Progenitor cell of endocrine pancreas (in vitro differentiated cells): ENCODE measurements around the gene AMELX. TPM values are rescaled to one million over a fixed set of nuclear protein-coding genes. Genes with fewer than 3 reads are reported as not detected.

Experiments used
- DNase-seq: peaks from one replicate; pipeline ENCODE4 v3.0.0; 2021; ENCODE audit warnings: low spot score; ENCODE audit not compliant: unreplicated experiment
- H3K27ac Mint-ChIP-seq: 2 replicates; pipeline ENCODE4 v1.8.0; 2021; ENCODE audit warnings: mild to moderate bottlenecking, moderate library complexity, mixed read lengths
- H3K27me3 Mint-ChIP-seq: 2 replicates; pipeline ENCODE4 v1.8.0; 2021; ENCODE audit warnings: mixed read lengths
- H3K36me3 Mint-ChIP-seq: 2 replicates; pipeline ENCODE4 v1.8.0; 2022; ENCODE audit warnings: mixed read lengths; ENCODE audit not compliant: insufficient read depth
- H3K4me1 Mint-ChIP-seq: 2 replicates; pipeline ENCODE4 v1.8.0; 2021; ENCODE audit warnings: low read depth, mixed read lengths
- H3K4me3 Mint-ChIP-seq: 2 replicates; pipeline ENCODE4 v1.8.0; 2021; ENCODE audit warnings: low read depth, mild to moderate bottlenecking, moderate library complexity, mixed read lengths
- H3K9me3 Mint-ChIP-seq: 2 replicates; pipeline ENCODE4 v1.8.0; 2021; ENCODE audit warnings: low read depth, mixed read lengths
- total RNA-seq: library from RNA; stranded (reverse); gene quantifications from 2 replicates; pipeline ENCODE4 v1.2.1, GENCODE V29; 2021
- TF ChIP-seq, protein P1 (sequence below): fragments of 200-600 bp; sonication (generic); IDR thresholded peaks from one replicate; pipeline ENCODE4 v1.5.0; 2021; ENCODE audit warnings: antibody characterized with exemption, mild to moderate bottlenecking; ENCODE audit not compliant: unreplicated experiment

The AMELX gene
- total RNA-seq, 1 donor from 2014 or later, result not detected

DNA sequence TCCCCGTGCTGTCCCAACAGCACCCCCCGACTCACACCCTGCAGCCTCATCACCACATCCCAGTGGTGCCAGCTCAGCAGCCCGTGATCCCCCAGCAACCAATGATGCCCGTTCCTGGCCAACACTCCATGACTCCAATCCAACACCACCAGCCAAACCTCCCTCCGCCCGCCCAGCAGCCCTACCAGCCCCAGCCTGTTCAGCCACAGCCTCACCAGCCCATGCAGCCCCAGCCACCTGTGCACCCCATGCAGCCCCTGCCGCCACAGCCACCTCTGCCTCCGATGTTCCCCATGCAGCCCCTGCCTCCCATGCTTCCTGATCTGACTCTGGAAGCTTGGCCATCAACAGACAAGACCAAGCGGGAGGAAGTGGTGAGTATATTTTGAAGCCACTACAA is 5.4 kb downstream of the AMELX start:
- no peak overlapping the region for H3K27ac Mint-ChIP-seq
- DNase-seq, result no peak
- TF ChIP-seq, protein P1, sequence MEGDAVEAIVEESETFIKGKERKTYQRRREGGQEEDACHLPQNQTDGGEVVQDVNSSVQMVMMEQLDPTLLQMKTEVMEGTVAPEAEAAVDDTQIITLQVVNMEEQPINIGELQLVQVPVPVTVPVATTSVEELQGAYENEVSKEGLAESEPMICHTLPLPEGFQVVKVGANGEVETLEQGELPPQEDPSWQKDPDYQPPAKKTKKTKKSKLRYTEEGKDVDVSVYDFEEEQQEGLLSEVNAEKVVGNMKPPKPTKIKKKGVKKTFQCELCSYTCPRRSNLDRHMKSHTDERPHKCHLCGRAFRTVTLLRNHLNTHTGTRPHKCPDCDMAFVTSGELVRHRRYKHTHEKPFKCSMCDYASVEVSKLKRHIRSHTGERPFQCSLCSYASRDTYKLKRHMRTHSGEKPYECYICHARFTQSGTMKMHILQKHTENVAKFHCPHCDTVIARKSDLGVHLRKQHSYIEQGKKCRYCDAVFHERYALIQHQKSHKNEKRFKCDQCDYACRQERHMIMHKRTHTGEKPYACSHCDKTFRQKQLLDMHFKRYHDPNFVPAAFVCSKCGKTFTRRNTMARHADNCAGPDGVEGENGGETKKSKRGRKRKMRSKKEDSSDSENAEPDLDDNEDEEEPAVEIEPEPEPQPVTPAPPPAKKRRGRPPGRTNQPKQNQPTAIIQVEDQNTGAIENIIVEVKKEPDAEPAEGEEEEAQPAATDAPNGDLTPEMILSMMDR, result no peak
- H3K27me3 Mint-ChIP-seq, result no peaks in the 10 kb centered on the region
- no peak overlapping the region for H3K4me3 Mint-ChIP-seq
- peaks cover 13% of the 10 kb centered on the region for H3K9me3 Mint-ChIP-seq
- peaks cover 2% of the 10 kb centered on the region for H3K4me1 Mint-ChIP-seq
- H3K36me3 Mint-ChIP-seq, result peaks cover 1% of the 10 kb centered on the region

DNA sequence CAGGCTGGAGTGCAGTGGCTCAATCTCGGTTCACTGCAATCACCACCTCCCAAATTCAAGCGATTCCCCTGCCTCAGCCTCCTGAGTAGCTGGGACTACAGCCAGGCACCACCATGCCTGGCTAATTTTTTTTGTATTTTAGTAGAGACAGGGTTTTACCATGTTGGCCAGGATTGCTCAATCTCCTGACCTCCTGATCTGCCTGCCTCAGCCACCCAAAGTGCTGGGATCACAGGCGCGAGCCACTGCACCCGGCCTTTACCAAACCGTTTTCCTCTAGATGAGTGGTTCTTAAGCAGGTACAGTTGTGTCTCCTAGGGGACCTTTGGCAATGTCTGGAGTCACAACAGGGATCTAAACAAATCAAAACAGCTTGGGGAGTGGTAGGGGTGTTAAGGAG is 11.6 kb downstream of the AMELX start:
- no peak overlapping the region for H3K4me3 Mint-ChIP-seq
- H3K4me1 Mint-ChIP-seq, result peaks cover 2% of the 10 kb centered on the region
- H3K9me3 Mint-ChIP-seq, result peaks cover 9% of the 10 kb centered on the region
- TF ChIP-seq, protein P1, result no peak
- no peaks in the 10 kb centered on the region for H3K36me3 Mint-ChIP-seq
- no peaks in the 10 kb centered on the region for H3K27me3 Mint-ChIP-seq
- DNase-seq, result no peak
- H3K27ac Mint-ChIP-seq, result no peak overlapping the region

DNA sequence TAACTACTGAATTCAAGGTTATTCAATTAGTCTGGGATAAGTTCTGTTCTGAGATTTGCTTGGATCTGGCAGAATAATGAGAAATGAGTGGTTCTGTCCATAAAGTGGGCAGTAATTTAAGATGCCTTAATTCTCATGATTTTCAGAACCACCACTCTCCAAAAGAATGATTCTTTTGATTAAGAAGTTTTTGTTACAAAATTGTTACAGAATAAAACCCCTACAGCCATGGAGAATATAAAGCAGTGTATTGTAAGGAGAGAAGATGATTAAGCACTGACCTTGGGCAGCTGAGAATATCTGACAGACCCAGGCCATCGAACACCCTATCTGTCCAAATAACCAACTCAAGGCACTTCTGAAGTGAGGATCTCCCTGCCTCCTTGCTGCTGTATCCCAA is 12.4 kb downstream of the AMELX start:
- Mint-ChIP-seq H3K4me3 (no peak overlapping the region), H3K27me3 (no peaks in the 10 kb centered on the region), H3K4me1 (peaks cover 2% of the 10 kb centered on the region), H3K9me3 (peaks cover 9% of the 10 kb centered on the region), H3K27ac (no peak overlapping the region), H3K36me3 (no peaks in the 10 kb centered on the region)
- TF ChIP-seq, protein P1, result no peak
- no peak for DNase-seq

DNA sequence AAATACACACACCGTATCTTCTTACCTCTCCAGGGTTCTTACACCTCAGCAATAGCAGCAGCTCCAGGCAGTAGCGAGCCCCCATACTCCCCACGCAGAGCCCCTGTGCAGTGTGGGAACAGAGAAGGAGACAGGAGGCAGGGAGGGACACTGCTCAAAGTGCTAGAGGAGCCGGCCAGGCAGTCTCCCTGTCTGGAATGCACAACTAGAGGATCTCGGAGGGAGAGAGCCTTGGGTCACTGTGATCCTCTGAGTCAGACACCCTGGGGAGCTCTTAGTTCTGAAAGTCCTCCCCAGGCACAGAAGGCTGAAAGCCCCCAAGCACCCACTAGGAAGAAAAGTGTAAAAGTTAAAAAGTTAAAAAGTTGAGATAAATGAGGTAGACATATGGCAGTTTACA is 16.0 kb downstream of the AMELX start:
- TF ChIP-seq, protein P1, result no peak
- no peaks in the 10 kb centered on the region for H3K27me3 Mint-ChIP-seq
- no peaks in the 10 kb centered on the region for H3K36me3 Mint-ChIP-seq
- peaks cover 10% of the 10 kb centered on the region for H3K9me3 Mint-ChIP-seq
- peaks cover 9% of the 10 kb centered on the region for H3K4me1 Mint-ChIP-seq
- no peak for DNase-seq
- no peak overlapping the region for H3K4me3 Mint-ChIP-seq
- no peak overlapping the region for H3K27ac Mint-ChIP-seq

DNA sequence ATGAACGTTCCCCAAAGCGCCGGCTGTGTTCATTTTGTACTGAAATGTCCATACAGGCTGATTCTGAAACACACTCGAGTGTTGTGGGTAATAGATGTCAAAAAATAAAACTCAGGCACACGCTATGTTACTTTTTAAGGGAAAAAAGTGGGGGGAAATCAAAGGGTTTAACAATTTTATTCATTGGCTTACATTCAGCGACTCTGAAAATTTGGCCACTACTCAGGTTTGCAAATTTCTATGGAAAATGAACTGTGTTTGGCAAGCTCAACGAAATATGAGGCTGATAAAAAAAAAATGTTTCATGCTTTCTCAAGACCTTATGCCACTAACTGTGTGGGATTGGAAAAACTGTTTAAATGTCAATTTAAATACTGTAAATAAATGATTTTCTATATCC is 18.5 kb downstream of the AMELX start:
- no peak overlapping the region for H3K4me3 Mint-ChIP-seq
- peaks cover 8% of the 10 kb centered on the region for H3K9me3 Mint-ChIP-seq
- TF ChIP-seq, protein P1, result no peak
- H3K4me1 Mint-ChIP-seq, result peaks cover 9% of the 10 kb centered on the region
- H3K27ac Mint-ChIP-seq, result no peak overlapping the region
- no peaks in the 10 kb centered on the region for H3K27me3 Mint-ChIP-seq
- no peak for DNase-seq
- no peaks in the 10 kb centered on the region for H3K36me3 Mint-ChIP-seq
